ENCODE results near the gene WDR7.

- no peak for TF ChIP-seq CTCF (IDR thresholded peaks at IDR 0.05)
- TF ChIP-seq POLR2A (IDR thresholded peaks at IDR 0.05): no peak
These were observed 249.3 kb downstream of the WDR7 start for GRCh38 chr18:56900195-56901094.
